GM20431 (cell line): ENCODE measurements around the gene FAM181A.

Experiments
- in situ Hi-C: fragments of 300-500 bp; cut with MseI, MboI; formaldehyde crosslinking; loops from one replicate; pipeline ENCODE4 v1.15.0; 2020; ENCODE audit warnings: low sequenced_read_pairs; ENCODE audit not compliant: unreplicated experiment

The FAM181A gene

DNA sequence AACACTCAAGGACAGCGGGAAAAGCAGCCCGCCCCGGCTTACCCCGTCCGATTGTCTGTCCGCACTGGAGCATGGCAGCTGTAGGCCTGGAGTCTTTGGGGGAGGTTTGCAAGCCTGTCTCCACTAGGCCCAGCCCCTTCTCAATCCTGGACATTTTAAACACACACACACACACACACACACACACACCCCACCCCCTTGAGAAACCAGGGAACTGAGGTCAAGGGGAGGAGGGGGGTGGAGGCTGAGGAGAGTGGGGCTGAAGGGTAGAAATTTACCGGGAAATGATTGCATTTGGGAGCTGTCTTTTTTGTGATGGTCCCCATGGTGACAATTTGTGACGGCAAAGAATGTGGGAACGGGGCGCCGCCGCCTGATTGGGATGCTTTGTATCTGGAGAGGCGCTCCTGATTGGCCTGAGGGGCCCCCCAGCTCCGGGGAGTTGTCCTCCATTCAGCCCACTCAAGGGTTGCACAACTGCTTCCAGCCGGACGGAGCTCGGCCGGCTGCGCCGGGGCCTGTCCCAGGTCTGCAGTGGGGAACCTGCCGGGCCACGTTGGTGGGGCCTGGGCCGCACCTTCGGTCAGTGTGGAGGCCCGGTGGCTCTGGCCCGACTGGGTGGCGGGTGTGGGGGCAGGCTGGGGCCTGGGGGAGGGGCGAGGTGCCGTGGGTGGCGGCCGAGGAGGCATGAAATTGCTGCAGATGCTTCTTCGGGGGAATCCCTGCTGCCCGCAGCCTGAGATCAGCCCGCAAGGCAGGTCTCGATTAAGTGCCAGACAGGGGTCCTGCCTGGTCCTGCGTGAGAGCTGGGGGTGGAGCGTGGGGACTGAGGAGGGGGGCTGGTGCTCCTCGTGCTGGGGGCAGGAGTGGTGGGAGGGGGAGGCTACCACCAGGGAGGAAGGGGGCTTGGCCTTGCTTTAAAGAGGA, at the start of gene FAM181A:
TSS of gene FAM181A (plus strand) at position 472 of the 927 bp plus-strand sequence. CDS start 942 bp downstream, outside the sequence.
- in situ Hi-C loops, result no loop called here

DNA sequence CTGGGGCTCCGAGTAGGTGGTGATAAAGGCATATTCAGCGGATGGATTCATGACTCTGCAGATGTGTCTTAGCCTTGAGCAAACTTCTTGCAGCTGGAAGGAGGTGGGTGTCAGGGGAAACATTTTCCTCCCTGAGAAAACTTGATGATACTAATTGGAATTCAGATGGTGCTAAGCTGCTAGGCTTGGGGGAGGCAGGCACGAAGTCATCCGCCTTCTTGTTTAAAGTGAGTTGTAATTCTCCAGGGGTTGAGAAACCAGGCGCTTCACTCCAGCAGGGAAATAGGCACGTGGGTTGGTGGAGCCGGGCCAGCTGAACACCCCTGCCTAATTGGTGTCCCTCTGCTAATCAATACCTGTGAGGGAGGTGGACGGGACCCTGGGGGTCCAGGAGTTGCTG, 48.9 kb upstream of the FAM181A start:
- in situ Hi-C loops, result loop anchor here (25.0 kb wide), 1 partner anchor 216 kb away; no protein-coding TSS in a partner anchor

DNA sequence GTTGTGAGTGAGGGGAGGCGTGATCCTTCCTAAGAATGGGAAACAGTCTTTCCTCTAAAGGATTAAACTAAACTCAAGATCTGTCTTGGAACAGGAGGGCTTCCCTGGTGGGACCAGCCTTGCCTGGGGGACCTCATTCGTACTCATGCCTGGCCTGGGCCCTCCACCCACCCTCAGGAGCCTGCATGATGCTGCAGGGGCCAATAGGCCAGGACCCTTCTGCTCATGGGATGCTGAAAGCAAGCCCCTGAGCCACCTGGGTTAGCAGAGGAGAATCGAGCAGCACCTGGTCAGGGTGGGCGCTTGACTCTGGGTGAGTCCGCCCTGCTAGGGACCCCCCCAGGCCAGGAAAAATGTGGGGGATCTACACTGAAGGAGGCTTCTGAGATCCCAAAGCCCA, 48.3 kb upstream of the FAM181A start:
- in situ Hi-C loops, result loop anchor here (25.0 kb wide), 1 partner anchor 217 kb away; no protein-coding TSS in a partner anchor

DNA sequence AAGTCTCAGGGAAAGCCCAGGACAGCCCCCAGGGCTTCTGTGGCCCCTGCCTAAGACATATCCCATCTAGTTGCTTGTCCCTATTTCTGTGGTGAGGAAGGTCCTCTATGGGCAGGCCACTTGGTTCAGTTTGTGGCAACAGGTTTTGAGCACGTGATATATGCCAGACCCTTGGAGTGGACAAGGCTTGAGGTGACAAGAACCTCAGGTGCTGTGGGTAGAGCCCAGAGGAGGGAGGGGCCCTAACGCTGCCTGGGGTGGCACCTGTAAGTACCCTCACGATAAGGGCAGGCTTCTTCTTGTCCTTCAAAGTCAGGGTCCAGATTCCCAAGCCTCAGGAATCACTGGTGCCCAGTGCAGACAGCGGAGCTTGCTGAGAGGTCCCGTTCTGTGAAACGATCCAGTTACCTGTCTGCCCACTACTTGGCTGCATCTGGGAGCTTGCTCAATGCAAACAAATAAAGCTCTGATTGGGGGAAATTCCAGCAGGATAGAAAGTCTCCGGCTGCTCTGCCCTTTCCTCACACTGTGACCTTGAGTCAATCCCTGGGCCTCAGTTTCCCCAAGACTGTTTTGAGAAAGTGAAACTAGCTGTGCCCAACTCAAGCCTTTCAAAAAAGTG, 47.7 kb upstream of the FAM181A start:
- in situ Hi-C loops, result loop anchor here (25.0 kb wide), 1 partner anchor 217 kb away; no protein-coding TSS in a partner anchor

DNA sequence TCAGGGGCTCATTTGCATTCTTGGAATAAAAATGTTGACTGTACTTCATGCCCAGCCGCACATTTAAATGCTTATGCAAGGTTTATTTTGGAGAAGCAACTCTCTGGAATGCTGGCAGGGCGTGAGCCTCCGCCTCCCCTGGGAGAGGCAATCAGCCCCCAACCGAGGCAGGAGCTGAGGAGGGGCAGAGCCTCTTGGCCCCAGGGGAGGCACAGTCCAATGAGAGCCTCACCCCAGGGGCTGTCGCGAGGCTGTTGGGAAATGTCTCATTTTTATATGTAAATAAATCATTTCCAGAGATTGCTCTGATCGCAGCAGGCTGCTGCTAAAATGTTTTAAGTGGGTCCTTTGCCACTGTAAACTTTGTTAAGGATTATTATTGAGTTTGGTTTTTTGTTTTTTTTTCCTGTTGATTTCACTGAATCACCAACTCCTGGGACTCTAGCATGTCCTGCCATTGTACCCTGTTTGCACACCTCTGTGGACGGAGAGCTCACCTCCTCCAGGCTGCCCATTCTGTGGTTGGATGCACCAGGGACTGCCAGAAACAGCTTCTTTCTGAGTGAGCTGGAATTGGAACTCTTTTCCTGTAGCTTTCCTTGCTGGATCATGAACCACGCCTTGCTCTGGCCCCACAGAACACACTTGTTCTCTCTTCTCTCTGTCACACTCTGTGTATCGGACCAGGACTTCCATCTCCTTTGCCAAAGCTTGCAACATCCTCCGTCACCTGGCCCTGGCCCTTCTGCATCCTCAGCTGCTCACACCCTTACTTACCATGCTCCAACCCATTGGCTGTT, 46.9 kb upstream of the FAM181A start:
- in situ Hi-C loops, result loop anchor here (25.0 kb wide), 1 partner anchor 218 kb away; no protein-coding TSS in a partner anchor

DNA sequence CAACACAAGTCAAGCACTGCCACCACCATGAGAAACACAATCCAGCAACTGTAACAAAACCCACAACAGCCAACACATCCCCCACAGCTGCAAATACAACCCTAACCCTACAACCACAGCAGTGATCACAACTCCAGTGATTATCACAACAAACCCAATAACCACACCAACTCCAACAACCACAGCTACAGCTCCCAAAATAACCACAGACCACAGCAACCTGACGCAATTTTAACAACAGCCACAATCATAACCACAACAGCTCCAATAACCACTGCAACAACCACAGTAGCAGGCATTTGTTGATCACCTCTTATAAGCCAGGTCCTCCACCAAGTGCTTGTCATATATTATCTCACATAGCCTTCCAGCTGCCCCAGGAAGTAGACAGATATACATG, 42.2 kb upstream of the FAM181A start:
- in situ Hi-C loops, result loop anchor here (25.0 kb wide), 1 partner anchor 223 kb away; no protein-coding TSS in a partner anchor

DNA sequence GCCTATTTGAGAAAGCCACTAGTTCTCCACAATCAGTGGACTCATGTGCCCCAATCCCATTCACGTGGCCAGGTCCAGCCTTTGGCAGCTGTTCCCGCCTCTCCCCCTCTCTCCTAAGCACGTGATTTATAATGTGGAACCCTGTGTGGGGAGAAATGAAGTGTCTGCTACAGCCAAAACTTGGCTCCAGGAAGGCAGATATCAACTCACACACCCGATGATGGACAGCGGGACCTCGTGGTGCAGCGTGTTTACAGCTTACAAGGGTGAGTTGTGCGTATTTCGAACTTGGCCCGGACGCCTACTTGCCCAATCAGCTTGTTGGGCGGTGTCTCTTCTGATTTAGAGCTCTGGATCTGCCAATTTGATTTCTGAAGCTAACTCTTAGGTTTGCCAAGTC, 38.1 kb upstream of the FAM181A start:
- in situ Hi-C loops, result loop anchor here (25.0 kb wide), 1 partner anchor 227 kb away; no protein-coding TSS in a partner anchor

DNA sequence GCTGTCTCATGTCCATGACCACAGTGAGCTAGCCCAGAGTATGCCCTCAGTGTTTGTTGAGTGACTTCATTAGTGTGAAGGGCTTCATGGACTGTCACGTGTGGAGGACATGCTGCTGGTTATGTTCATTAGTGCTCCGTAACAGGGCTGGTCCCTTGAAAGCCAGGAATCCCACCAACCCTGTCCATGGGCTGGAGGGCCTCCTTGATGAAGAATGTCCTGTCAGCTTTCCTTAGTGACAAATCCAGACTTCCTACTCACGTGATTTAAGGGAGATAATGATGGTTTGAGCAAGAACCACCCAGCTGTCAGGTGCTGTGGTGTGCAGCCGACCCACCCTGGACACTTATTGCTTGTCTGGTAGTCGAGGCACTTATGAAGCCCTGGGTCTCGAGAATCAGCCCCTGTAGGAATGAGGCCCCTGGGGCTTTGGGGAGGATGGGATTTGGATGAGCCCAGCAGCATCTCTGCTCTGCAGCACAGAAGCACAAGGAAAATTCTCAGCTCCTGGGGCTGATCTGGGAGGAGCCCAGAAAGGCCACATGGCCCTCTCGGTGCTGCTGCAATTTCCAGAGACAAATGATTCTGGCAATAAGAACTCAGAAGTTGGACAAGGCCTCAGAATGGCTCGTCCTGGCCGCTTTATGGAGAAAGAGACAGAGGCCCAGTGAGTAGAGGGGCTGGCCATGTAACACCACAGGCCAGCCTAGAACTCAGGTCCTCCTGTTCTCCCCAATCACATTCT, 37.2 kb upstream of the FAM181A start:
- in situ Hi-C loops, result loop anchor here (25.0 kb wide), 1 partner anchor 228 kb away; no protein-coding TSS in a partner anchor

DNA sequence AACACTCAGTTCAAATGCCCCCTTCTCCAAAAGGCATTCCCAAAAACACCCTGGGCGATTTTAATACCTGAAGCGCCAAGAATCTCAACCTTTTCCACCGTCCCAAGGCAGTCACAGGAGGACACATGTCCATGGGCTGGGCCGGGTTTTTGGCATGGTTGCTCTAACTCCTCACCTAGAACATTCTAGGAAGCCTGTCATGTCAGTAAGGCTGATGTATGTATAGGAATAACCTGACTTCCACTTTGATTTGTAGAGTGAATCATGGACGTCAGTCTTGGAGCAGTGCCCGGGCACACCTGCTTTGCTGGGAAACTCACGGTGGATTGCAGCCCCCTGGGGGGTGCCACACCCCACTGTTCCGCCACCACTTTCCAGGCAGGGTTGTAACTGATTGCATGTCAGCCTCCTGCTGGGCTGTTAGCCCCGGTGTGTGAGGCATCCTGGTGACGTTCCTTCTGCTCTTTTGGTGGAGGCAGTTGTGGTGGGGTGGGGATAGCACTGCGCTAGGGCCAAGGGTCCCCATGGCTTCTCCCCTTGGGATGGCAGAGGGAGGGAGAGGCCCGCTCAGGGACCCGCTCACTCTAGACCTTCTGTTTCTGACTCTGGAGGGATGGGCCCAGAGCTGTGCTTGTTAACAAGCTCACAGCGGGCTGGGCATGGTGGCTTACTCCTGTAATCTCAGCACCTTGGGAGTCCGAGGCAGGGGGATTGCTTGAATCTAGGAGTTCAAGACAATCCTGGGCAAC, 35.2 kb upstream of the FAM181A start:
- in situ Hi-C loops, result loop anchor here (25.0 kb wide), 1 partner anchor 230 kb away; no protein-coding TSS in a partner anchor

DNA sequence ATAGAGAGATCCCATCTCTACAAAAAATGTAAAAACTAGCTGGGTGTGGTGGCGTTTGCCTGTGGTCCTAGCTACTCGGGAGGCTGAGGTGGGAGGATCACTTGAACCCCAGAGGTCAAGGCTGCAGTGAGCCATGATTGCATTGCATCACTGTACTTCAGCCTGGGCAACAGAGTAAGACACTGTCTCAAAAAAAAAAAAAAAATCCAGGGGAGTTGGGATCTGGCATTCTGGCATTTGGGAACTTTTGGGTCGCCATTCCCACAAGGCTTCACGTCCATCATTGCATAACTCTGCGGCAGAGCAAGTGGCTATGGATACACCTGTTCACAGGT, 34.7 kb upstream of the FAM181A start:
- in situ Hi-C loops, result loop anchor here (25.0 kb wide), 1 partner anchor 230 kb away; no protein-coding TSS in a partner anchor

DNA sequence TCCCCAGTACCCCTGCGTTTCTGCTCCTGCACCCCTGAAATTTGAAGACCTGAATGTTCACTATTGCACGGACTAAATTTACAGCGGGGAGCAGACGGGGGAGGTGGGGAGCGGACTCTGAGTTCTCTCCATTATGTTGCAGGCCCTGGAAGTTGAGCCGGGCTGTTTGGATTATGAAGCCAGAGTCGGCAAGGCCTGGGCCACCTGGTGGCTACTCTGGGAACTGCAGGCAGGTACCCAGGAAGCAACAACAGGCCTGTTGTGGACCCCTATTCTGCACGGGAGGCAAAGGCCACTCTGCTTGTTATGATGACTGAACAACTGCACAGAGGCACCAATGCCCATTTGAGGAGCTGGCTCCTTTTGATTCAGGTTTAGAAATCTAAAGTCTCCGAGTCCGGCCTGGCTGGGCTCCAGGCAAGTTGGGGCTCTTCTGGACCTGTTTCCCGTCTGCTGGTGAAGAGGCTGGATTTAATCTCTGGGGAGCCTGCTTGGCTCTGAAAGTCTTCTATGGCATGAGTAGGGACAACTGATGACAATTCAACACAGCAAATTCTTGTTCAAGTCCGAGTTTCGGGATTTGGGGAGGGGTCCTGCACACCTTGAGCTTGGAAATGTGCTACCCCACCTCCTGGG, 34.1 kb upstream of the FAM181A start:
- in situ Hi-C loops, result loop anchor here (25.0 kb wide), 1 partner anchor 231 kb away; no protein-coding TSS in a partner anchor

DNA sequence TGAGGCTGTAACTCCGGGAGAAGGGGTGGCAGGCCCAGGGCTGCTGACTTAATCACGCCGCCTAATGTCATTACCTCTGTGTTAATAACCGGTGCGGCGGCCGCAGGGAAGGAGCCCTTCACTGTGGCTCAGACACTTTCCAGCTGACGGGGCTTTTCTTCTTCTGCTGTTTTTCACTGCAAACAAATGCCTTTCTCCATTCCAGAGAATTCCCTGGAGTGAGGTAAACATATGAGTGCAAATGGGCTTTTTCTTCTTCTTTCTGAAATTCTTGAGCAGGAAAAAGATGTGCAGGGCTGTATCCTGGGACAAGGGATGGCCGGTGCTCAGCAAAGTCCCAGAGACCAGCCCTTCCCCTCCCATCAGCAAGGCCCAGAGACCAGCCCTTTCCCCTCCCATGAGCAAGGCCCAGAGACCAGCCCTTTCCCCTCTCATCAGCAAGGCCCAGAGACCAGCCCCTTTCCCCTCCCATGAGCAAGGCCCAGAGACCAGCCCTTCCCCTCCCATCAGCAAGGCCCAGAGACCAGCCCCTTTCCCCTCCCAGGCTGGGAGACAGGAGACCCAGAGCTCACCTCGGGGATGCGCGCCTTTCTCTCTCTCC, 33.4 kb upstream of the FAM181A start:
- in situ Hi-C loops, result loop anchor here (25.0 kb wide), 1 partner anchor 231 kb away; no protein-coding TSS in a partner anchor

DNA sequence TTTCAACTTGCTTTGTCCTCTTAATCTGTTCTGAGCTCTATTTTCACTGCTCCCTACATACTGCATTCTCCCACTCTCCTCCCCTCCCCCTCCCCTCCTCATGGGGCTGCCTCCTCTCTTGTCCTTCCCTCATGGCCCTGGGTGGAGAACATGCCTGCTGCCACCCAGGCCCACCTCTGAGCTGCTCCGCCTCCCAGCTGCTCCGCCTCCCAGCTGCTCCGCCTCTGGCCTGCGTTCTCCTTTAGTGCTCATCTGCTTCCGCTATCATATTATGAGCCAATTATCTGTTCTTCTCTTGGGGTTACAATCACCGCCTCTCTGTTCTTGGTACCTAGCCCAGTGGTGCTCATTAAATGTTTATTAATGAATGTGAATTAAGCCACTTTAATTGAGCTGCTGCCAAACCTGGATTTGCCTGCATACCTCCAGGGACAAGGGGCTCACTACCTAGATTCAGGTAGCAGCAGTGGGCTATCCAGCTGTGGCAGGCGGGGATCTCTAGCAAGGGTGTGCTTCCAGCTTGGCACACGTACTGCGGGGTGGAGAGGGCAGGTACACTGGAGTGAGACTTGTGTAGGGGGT, 32.0 kb upstream of the FAM181A start:
- in situ Hi-C loops, result loop anchor here (25.0 kb wide), 1 partner anchor 233 kb away; no protein-coding TSS in a partner anchor

DNA sequence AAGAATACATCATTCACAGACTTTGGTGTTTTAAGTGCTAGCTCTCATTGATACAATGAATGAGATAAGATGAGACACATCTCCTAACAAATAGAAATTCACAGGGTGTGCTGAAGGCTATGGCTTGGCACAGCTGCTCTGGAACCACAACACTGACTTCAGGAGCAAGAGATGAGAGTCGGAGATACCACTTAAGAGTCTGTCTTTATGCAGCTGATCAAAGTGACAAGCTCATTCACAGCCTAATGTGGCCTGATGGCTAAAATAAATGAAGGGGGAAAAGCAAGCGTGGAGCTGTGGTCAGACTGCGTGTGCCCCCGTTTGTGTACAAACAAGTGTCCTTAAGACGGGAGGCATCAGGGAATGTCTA, 29.7 kb upstream of the FAM181A start:
- in situ Hi-C loops, result loop anchor here (25.0 kb wide), 1 partner anchor 235 kb away; no protein-coding TSS in a partner anchor

DNA sequence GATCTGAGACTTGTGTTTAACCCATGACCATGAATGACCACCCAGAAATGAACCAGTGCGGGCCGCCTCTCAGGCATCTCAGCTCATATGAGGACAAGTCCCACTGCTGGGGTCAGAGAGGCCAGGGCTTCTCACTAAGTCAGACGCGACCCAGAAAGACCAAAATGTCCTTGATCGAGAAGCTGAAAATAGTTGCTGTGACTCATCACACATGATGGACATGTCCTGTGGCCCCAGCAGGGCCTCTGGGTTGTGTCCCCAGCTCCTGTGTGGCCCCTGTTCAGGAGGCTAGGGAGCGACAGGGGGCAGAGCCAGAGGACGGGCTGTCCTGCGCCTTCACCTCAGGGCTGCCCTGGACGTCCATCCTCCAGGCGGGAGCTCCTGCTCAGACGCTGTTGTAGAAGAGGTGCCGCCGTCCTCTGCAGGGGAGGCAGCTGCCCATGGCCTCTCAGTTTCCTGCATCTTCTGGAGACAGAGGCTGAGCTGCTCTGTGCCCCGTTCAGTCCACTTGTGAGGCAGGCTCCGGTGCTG, 29.0 kb upstream of the FAM181A start:
- in situ Hi-C loops, result loop anchor here (25.0 kb wide), 1 partner anchor 236 kb away; no protein-coding TSS in a partner anchor

DNA sequence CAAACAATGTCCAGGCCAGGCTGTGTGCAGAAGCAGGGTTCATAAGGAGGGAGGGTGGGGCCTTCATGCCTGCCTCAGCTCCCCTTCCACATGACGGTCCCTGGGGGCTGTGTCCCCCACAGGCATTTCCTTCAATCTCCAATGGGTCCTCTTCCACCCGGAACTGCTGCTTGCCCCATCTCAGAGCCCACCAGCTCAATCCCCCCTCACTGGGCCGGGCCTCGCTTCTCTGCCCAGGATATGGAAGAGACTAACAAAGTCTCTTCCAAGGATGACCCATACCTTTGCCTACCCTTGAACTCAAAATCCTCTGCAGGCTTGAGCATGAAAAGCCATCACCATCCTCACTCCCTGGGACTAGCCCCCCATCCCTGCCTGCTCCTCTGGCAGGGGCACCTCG, 28.4 kb upstream of the FAM181A start:
- in situ Hi-C loops, result loop anchor here (25.0 kb wide), 1 partner anchor 236 kb away; no protein-coding TSS in a partner anchor

DNA sequence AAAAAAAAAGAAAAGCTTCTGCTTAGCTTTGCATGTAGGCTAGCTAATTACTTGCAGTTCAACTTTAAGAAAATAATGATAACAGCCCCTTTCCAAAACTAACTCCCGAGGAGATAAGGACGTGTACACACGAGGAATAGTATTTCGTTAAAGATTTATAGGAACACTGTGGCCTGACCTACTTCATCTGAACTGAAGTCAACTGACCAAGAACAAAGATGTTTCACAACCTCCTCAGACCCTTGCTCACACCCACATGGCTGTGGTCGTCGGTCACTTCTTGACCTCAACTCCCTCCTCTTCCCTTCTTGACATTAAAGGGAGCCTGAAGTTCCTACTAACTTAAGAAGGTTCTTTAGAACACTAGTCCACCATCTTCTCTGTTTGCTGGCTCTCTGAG, 25.3 kb upstream of the FAM181A start:
- in situ Hi-C loops, result no loop called here
